Measurements from ENCODE around the gene EYA3. TPM values are rescaled to one million over a fixed set of nuclear protein-coding genes. Genes with fewer than 3 reads are reported as not detected.
A peak's percentile ranks its signal among the peaks of the same experiment; 100 is the strongest.

The EYA3 gene
- total RNA-seq, 2 donors from 2014 or later: 12.3 to 15.0 TPM

GRCh38 chr1:27958513-27958912 lies 129.9 kb downstream of the EYA3 start:
- intact Hi-C loops (cut with DNase I): no loop called here
- no peak for DNase-seq (ENCODE audit: low spot score)

GRCh38 chr1:27957655-27958054 lies 130.8 kb downstream of the EYA3 start:
- intact Hi-C loops (cut with DNase I): no loop called here
- DNase-seq (ENCODE audit: low spot score): peak; percentile 5

DNA sequence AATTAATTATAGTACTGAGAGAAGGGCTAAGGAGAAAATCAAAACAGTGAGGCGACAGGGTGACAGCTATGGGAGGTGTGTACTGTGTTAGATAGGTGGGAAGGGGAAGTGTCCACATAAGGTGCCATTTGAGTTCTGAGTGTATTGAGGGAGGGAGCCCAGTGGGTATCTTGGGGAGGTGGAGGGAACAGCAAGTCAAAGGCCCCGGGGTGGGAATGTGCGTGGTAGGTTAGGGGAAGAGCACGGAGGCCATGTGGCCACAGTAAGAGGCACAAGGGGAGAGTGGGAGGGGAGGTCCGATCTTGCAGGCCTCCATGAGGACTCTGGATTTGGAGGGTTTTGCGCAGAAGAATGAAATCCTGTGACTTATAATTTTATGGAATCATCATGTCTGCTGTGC lies 131.6 kb downstream of the EYA3 start:
- intact Hi-C loops (cut with DNase I): no loop called here
- peak; percentile 44 for DNase-seq (ENCODE audit: low spot score)

GRCh38 chr1:27955076-27955475 lies 133.3 kb downstream of the EYA3 start:
- peak; percentile 18 for DNase-seq (ENCODE audit: low spot score)
- intact Hi-C loops (cut with DNase I): no loop called here

GRCh38 chr1:27954186-27954585 lies 134.2 kb downstream of the EYA3 start:
- intact Hi-C loops (cut with DNase I): no loop called here
- peak; percentile 62 for DNase-seq (ENCODE audit: low spot score)

DNA sequence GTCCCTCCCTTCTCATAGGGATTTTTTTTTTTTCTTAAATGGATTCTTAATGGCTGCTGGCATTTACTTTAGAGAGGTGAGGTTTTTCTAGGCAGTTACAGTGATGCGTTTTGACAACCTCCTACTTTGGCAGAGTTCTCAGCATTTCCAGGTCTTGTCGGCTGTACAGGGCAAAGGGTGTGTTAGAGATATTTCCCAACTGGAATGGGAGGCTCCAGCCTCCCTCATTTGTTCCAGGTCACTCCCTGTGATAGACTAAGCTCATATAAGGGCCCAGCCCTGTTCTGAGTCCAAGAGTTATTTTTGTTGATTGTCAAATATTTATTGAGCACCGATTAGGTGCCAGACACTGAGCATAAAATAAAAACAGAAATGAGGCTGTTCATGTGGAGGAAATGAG lies 136.3 kb downstream of the EYA3 start:
- no peak for DNase-seq (ENCODE audit: low spot score)
- intact Hi-C loops (cut with DNase I): no loop called here

- peak; percentile 46 for DNase-seq (ENCODE audit: low spot score)
- intact Hi-C loops (cut with DNase I): no loop called here
Observed at GRCh38 chr1:27951396-27951795, 137.0 kb downstream of the EYA3 start.

GRCh38 chr1:27949027-27949426 lies 139.4 kb downstream of the EYA3 start:
- intact Hi-C loops (cut with DNase I): no loop called here
- DNase-seq (ENCODE audit: low spot score): peak; percentile 44

DNA sequence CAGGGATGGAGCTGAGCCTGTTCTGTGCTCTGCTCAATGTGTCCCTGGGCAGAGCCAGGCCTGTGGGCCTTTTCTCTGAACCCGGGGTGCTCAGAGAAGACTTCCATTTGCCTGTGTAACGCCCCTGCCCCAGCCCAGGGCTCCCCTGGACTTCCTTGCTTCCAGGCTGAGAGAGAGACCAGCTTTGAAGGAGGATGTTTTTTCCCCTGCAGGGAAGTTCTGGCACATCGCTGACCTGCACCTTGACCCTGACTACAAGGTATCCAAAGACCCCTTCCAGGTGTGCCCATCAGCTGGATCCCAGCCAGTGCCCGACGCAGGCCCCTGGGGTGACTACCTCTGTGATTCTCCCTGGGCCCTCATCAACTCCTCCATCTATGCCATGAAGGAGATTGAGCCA lies 143.4 kb downstream of the EYA3 start:
- peak; percentile 50 for DNase-seq (ENCODE audit: low spot score)
- intact Hi-C loops (cut with DNase I): no loop called here

GRCh38 chr1:27941671-27942540 lies 146.5 kb downstream of the EYA3 start:
- intact Hi-C loops (cut with DNase I): no loop called here
- DNase-seq (ENCODE audit: low spot score): peak; percentile 50

DNA sequence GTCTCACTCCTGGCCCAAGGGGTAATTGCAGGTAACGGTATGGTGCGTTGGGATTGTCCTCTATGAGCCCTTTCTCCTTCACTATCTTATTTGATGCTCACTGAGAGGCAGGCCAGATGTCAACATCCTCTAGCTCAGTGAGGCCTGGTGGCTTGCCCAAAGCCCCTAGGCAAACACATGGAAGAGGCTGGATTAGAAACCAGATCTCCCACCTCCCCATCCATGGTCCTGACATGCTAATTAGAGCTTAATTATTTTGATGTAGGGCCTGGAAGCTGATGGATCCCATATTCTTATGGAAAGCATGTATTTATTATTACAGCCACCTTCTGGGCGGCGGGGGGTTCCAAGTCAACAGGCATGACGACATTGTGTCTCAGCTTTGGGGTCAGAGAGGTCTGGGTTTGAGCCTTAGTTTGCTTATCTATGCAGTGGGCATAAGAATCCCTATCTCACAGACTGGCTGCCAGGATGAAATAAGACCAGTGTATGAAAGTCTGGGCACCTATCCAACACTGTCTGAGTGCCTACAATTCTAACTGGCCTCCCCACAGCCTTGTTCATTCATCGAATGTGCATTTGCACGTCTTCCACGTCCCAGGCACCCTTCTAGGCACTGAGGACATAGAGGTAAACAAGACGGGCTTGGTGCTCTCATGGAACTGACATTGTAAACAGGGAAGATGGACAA lies 147.4 kb downstream of the EYA3 start:
- DNase-seq (ENCODE audit: low spot score): peak; percentile 17
- intact Hi-C loops (cut with DNase I): no loop called here

- peak; percentile 83 for DNase-seq (ENCODE audit: low spot score)
- intact Hi-C loops (cut with DNase I): no loop called here
Observed at GRCh38 chr1:27940297-27940696, 148.1 kb downstream of the EYA3 start.

DNA sequence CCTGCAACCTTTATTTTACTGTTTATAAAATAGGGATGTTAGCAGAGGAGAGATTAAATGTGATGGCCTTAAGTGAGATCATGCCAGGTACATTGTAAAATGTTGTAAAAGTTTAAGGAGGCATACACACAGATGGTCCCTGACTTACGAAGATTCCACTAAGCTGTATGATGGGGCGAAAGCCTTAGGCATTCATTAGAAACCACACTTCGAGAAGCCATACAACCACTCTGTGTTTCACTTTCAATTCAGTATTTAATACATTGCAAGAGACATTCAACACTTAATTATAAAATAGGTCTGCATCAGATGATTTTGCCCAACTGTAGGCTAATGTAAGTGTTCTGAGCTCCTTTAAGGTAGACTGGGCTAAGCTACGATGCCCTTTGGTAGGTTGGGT lies 149.9 kb downstream of the EYA3 start:
- intact Hi-C loops (cut with DNase I): no loop called here
- no peak for DNase-seq (ENCODE audit: low spot score)

DNA sequence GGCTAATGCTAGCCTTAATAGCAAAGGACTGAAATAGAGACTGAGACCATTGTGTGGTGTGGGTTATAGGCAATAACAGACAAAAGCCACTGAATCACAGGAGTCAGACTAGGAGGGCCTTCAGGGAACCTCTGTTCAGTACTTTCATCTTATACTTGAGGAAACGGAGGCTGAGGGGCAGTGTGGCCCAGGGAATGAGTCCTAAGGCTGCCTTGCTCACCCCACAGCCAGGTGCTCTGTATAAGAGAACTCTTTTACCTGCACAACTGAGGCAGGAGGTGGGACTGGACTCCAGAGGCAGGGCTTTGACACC lies 150.9 kb downstream of the EYA3 start:
- intact Hi-C loops (cut with DNase I): no loop called here
- no peak for DNase-seq (ENCODE audit: low spot score)

DNA sequence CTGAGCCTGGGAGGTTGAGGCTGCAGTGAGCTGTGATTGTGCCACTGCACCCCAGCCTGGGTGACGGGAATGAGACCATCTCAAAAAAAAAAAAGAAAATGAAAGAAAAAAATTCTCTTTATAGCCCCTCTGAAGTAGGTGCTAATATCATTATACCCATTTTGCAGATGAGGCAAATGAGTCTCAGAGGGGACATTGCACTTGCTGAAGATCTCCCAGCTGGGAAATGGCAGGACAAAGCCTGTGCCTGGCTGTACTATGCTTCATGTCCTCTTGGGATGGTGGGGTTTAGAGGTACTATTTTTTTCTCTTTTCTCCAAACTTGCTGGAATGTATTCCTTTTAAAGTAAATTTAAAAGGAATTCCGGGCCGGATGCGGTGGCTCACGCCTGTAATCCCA lies 152.0 kb downstream of the EYA3 start:
- intact Hi-C loops (cut with DNase I): no loop called here
- no peak for DNase-seq (ENCODE audit: low spot score)

DNA sequence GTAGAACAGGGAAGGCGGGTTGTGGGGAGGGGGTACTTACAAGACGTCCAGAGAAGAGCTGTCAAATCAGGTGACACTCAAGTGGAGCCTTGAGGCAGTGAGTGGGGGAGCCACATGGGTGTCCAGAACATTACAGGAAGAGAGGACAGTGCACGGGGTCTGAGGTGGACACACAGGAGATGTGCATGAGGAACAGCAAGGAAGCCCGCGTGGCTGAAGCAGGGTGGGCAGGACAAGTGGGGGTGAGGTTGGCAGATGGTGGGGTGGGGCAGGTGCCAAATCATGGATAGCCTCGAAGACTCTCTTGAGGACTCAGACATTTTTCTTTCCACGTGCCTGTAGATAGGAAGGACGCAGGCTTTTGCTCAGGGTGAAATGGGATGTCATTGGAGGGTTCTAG lies 152.7 kb downstream of the EYA3 start:
- no peak for DNase-seq (ENCODE audit: low spot score)
- intact Hi-C loops (cut with DNase I): no loop called here

DNA sequence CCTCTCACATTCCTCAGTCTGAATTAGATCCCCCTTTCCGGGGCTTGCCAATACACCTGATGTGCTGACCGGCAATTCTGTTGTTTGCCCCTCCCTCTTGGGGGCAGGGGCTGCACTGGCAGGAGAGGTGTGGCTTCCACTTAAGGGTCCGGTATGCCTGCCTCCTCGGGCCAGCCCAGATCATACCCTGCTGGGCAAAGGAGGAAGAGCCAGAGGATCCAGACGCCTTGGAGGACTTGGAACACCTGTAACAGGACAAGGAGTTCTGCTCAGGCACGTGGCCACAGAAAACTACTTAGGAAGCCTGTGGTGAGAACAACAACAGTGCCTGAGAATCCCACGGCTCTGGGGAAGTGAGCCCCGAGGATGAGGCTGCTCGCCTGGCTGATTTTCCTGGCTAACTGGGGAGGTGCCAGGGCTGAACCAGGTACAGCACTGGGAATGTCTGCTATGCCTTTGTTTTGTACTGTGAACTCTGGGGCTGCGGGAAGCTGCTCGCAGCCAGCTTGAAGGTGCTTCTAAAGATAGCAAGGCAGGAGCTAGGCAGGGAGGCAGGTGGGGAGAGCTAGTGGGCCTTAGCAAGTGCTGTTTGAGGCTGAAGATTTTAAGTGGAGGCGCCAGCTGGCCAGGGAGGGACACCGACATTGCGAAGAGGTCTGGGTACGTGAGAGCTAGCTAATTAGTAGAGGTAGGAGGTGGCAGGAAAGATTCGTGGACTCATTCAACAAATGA lies 153.4 kb downstream of the EYA3 start, which contains the start of gene SMPDL3B:
Gene SMPDL3B (plus strand): TSS at position 183 of the 732 bp plus-strand sequence. CDS start 184 bp downstream, at position 367.
- intact Hi-C loops (cut with DNase I): no loop called here
- DNase-seq (ENCODE audit: low spot score): no peak

DNA sequence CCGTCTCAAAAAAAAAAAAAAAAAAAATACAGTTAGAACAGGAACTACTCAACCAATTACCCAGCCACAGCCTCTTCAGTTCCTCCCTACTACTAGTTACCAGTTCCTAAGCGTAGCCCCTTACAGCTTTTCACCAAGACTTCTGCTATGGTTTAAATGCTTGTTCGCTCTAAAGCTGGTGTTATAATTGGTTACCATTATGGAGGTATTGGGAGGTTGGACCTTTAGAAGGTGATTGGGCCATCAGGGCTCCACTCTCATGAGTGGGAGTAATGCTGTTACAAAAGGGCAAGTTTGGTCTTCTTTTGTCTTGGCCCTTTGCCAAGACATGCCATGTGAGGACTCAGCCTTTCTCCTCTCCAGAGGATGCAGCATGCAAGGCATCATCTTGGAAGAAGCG lies 156.7 kb downstream of the EYA3 start:
- intact Hi-C loops (cut with DNase I): no loop called here
- no peak for DNase-seq (ENCODE audit: low spot score)

- DNase-seq (ENCODE audit: low spot score): no peak
- intact Hi-C loops (cut with DNase I): no loop called here
Observed at GRCh38 chr1:27931184-27931583, 157.2 kb downstream of the EYA3 start.

GRCh38 chr1:27928216-27928954 lies 160.0 kb downstream of the EYA3 start:
- DNase-seq (ENCODE audit: low spot score): no peak
- intact Hi-C loops (cut with DNase I): no loop called here

All from posterior vena cava (tissue), 2 donors.